Measurements from ENCODE around the gene ZBTB2.
"Not testable (repeated sequence)": the region's sequence is repeated elsewhere in the genome, so short reads cannot be mapped to it uniquely, and the experiment has no call there.

Gene ZBTB2

DNA sequence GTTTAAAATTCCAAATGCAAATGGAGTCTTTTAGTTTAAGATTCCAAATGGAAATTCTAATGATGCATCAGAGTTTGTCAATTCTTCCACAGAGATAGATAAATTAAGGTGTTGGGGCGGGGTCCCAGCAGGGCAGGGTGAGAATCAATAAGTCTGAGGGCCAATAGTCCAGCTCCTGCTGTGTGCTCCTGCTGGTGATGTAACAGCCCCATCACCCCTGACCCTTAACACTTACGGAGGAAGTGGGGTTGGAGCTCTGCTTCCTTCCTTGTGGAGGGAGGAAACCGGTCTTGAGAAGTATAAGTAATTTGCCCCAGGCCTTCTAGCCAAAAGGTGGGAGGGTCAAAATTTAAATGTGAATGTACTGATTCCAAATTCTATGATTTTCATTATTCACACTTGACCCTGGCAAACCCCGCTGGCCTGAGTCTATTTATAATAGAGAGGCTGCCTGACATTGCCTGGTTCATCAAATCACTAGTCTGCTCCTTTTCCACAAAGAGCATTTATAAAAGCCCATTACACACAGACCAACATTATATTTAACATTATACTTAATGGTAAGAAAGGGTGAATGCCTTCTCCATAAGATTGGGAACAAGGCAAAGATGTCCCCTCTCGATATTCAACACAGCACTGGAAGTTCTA lies 17.2 kb downstream of the ZBTB2 start:
- DNase-seq (ENCODE audit: insufficient read length, low spot score) (no peak), FAIRE-seq (no peak)

DNA sequence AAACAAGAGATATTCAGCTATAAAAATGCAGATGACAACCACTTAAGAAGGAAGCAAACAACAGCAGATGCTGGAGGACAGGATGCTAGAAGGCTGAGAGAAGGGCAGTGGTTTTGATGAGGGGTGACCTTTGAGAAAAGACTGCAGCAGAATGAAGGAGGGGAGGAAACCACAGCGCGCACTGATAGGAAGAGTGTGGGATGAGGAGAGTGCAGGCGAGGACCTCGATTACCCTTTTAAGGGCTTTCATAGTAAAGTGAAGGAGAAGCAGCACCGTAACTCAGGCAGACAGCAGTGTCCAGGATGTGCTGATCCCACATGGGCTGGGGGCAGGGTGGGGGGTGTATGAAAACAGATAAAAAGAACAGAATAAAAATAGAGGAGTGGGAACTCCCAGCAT lies 19.2 kb downstream of the ZBTB2 start:
- FAIRE-seq (no peak), DNase-seq (ENCODE audit: insufficient read length, low spot score) (no peak)

DNA sequence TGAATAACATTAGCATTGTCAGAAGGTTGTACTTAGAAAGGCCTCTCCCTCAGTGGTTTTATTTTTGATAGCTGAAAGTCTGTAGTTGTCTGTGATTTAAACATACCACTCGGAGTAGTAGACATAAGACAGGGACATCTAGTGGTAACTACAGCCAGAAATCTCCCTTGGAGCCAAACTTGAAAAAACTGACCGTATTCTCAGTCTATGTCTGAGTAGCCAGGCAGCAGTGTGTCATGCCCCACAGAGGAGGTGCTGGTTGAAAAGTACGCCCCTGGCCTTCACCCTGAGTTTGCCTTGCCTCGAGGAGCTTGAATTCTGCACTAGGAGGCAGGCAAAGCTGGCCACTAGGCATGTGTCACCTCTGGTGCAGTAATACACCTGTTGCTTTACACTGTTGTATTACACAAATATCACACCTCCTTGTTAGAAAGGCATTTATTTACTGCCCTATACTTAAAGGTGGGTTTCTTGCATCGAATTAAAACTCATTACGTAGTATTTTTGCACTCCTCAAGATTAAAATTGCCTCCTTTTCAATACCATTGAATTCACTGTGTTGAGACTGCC lies 20.8 kb downstream of the ZBTB2 start:
- no peak for DNase-seq (ENCODE audit: insufficient read length, low spot score)
- FAIRE-seq, result no peak

DNA sequence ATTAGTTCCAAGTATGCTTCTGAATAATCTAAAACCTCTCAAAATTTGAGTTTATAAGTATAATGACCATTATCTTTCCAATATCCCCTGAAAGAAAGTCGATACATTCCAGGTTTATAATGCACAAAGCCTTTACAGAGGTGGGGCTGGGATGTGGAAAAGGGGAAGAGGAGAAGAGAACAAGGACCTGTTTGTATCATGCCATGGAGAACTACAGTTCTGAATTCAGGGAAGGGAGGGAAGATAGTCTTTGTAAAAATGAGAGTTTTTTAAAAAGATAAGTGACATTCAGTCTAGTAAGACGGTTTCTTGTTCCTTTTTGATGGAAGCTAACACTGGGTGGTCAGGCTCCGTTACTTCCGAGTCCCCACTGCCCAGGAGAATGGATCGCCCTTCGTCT lies 26.1 kb downstream of the ZBTB2 start:
- no peak for FAIRE-seq
- no peak for DNase-seq (ENCODE audit: insufficient read length, low spot score)

DNA sequence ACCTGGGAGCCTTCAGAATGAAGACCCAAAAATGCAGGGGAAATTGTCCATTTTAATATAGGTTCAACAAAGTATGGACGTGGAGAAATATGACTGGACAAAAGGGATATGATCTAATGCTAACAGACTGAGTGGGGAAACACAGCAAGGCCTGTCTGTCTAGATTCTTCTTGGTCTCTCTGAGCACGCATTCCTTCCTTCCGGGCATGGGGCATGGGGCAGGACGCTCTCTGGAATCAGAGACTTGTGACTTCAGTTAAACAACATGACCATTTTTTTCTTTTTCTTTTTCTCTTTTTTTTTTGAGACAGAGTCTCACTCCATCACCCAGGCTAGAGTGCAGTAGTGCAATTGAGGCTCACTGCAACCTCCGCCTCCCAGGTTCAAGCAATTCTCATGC lies 31.9 kb downstream of the ZBTB2 start:
- DNase-seq (ENCODE audit: insufficient read length, low spot score) (no peak), FAIRE-seq (no peak)

DNA sequence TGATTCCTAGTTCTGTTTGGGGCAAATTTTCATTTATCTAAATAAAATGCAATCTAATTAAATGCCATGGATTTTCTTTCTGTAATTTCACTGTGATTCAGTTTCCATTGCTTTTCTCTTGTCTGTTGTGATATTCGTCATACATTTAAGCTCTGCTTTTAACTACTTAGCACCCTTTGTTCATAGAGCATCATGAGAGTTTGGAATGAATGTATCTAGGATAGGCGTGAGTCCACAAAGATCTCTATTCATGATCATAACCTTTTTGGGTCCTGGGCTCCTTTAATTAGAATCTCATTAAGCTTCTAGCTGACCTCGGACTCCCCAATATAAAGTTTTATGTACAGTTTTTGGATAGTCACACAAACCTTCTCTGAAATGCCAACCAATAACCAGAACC lies 32.9 kb downstream of the ZBTB2 start:
- FAIRE-seq (no peak), DNase-seq (ENCODE audit: insufficient read length, low spot score) (no peak)

DNA sequence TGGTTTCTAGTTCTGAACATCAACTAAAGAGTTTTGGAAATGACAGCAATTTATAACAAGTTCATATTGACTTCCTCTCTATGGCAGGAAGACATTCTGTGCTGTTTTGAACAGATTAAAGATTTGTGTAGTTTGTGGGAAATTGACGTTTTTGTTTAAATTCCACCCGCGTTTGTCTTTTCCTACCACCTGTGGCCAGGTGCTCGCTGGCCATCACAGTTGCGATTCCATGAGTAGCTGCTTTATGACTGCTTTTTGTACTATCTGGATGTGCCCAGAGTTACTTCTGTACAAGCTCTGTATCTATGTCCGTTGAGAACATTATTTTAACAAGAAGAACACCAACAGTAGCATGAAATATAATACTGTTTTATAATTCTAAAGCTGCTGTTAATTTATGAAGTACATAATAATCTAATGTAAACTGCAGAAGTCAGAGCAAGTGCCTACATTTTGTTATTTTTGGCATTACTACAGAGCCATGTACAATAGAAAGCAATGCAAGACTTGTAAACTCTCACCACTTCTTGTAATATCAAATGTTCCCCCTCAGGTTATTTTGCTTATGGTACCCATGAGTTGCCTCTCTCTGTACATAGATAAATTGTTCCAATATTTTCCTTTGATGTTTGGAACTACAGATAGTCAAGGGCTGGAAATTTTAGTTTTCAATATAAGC lies 33.5 kb downstream of the ZBTB2 start:
- FAIRE-seq (no peak), DNase-seq (ENCODE audit: insufficient read length, low spot score) (no peak)

DNA sequence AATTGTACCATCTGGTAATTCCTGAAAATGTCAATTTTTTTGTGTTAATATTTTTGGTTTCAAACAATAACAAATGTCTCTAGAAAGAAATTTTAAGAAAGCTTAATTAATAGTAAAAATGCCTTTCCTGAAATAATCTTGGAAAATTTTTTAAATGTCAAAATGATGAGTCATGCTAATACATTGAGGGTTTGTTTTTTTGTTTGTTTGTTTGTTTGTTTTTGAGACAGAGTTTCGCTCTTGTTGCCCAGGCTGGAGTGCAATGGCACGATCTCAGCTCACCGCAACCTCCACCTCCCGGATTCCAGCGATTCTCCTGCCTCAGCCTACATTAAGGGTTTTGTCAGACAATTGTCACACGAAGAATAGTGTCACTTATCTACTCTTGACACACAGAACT lies 34.4 kb downstream of the ZBTB2 start:
- not testable (repeated sequence) for FAIRE-seq; DNase-seq (ENCODE audit: insufficient read length, low spot score)

DNA sequence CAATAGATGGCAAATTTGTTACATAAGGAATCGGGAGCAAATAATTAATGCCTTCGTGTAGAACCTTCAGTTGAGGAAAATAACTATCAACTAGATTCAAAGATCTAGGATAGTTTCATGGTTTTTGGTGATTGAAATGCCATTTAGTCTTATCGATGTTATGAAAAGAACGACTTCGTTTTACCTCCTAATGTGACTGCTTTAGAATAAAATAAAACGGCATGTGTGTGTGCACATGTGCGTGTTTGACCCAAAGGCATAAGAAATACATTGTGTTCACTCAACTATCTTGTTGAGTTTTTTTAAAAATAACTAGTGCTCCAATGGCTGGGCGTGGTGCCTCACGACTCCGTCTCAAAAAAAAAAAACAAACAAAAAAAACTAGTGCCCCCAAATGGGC lies 37.6 kb downstream of the ZBTB2 start:
- DNase-seq (ENCODE audit: insufficient read length, low spot score) (no peak), FAIRE-seq (no peak)

DNA sequence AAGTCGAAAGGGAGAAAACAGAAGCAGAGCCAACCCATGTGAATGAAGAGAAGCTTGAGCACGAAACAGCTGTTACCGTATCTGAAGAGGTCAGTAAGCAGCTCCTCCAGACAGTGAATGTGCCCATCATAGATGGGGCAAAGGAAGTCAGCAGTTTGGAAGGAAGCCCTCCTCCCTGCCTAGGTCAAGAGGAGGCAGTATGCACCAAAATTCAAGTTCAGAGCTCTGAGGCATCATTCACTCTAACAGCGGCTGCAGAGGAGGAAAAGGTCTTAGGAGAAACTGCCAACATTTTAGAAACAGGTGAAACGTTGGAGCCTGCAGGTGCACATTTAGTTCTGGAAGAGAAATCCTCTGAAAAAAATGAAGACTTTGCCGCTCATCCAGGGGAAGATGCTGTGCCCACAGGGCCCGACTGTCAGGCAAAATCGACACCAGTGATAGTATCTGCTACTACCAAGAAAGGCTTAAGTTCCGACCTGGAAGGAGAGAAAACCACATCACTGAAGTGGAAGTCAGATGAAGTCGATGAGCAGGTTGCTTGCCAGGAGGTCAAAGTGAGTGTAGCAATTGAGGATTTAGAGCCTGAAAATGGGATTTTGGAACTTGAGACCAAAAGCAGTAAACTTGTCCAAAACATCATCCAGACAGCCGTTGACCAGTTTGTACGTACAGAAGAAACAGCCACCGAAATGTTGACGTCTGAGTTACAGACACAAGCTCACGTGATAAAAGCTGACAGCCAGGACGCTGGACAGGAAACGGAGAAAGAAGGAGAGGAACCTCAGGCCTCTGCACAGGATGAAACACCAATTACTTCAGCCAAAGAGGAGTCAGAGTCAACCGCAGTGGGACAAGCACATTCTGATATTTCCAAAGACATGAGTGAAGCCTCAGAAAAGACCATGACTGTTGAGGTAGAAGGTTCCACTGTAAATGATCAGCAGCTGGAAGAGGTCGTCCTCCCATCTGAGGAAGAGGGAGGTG lies 38.7 kb downstream of the ZBTB2 start:
- FAIRE-seq, result no peak
- DNase-seq (ENCODE audit: insufficient read length, low spot score), result no peak

DNA sequence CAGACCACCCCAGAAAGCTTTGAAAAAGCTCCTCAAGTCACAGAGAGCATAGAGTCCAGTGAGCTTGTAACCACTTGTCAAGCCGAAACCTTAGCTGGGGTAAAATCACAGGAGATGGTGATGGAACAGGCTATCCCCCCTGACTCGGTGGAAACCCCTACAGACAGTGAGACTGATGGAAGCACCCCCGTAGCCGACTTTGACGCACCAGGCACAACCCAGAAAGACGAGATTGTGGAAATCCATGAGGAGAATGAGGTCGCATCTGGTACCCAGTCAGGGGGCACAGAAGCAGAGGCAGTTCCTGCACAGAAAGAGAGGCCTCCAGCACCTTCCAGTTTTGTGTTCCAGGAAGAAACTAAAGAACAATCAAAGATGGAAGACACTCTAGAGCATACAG lies 39.6 kb downstream of the ZBTB2 start:
- FAIRE-seq, result no peak
- no peak for DNase-seq (ENCODE audit: insufficient read length, low spot score)

DNA sequence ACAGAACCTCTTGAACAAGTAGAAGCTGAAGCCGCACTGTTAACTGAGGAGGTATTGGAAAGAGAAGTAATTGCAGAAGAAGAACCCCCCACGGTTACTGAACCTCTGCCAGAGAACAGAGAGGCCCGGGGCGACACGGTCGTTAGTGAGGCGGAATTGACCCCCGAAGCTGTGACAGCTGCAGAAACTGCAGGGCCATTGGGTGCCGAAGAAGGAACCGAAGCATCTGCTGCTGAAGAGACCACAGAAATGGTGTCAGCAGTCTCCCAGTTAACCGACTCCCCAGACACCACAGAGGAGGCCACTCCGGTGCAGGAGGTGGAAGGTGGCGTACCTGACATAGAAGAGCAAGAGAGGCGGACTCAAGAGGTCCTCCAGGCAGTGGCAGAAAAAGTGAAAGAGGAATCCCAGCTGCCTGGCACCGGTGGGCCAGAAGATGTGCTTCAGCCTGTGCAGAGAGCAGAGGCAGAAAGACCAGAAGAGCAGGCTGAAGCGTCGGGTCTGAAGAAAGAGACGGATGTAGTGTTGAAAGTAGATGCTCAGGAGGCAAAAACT lies 40.1 kb downstream of the ZBTB2 start:
- DNase-seq (ENCODE audit: insufficient read length, low spot score), result no peak
- FAIRE-seq, result no peak

DNA sequence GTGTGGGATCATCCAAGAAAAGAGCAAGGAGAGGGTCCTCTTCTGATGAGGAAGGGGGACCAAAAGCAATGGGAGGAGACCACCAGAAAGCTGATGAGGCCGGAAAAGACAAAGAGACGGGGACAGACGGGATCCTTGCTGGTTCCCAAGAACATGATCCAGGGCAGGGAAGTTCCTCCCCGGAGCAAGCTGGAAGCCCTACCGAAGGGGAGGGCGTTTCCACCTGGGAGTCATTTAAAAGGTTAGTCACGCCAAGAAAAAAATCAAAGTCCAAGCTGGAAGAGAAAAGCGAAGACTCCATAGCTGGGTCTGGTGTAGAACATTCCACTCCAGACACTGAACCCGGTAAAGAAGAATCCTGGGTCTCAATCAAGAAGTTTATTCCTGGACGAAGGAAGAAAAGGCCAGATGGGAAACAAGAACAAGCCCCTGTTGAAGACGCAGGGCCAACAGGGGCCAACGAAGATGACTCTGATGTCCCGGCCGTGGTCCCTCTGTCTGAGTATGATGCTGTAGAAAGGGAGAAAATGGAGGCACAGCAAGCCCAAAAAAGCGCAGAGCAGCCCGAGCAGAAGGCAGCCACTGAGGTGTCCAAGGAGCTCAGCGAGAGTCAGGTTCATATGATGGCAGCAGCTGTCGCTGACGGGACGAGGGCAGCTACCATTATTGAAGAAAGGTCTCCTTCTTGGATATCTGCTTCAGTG lies 40.8 kb downstream of the ZBTB2 start:
- no peak for DNase-seq (ENCODE audit: insufficient read length, low spot score)
- no peak for FAIRE-seq

DNA sequence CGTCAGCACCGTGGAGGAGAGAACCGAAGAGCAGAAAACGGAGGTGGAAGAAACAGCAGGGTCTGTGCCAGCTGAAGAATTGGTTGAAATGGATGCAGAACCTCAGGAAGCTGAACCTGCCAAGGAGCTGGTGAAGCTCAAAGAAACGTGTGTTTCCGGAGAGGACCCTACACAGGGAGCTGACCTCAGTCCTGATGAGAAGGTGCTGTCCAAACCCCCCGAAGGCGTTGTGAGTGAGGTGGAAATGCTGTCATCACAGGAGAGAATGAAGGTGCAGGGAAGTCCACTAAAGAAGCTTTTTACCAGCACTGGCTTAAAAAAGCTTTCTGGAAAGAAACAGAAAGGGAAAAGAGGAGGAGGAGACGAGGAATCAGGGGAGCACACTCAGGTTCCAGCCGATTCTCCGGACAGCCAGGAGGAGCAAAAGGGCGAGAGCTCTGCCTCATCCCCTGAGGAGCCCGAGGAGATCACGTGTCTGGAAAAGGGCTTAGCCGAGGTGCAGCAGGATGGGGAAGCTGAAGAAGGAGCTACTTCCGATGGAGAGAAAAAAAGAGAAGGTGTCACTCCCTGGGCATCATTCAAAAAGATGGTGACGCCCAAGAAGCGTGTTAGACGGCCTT lies 41.6 kb downstream of the ZBTB2 start:
- DNase-seq (ENCODE audit: insufficient read length, low spot score) (no peak), FAIRE-seq (no peak)

DNA sequence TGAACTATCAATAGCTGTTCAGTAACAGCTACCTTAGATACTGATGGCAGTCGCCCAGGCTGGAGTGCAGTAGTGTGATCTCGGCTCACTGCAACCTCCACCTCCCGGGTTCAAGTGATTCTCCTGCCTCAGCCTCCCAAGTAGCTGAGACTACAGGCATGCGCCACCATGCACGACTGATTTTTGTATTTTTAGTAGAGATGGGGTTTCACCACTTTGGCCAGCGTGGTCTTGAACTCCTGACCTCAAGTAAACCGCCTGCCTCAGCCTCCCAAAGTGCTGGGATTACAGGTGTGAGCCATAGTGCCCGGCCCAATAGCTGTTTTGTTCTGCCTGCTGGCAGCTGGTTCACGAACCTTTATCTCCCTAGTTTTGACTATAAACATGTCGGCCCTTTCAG lies 48.6 kb downstream of the ZBTB2 start:
- not testable (repeated sequence) for DNase-seq (ENCODE audit: insufficient read length, low spot score); FAIRE-seq

DNA sequence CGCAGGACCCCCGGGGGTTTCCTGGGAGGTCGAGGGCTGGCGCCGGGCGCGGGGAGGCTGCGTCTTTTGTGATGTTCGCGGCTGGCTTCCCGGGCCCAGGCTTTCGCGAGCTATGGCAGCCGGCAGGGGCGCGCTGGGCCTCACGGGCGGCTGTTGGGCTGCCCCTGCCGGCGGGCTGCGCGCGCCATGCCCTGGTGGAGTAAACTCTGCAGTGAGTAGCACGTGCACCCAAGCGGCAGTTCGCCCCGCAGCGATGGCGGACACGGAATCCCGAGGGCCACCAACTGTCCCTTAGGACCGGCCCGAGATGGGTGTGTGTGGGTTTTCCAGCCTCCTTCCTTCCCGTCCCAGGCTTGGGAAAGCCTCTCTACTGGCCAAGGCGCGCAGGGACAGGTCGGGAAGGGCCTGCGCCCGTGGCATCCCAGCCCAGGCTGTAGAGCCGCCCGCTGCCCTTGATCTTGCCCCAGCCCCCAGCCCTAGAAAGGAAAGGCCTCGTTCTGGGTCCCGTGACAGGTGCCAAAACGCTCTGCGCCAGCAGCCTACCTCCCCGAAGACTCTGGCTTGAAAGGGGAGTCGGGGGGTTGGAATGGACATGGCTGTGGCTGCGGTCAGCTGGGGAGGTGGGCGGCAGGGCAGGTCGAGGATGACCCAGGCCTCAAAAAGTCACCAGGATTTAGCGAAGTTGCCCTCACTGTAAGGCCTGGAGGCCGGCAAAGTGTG lies 49.7 kb downstream of the ZBTB2 start:
- DNase-seq (ENCODE audit: insufficient read length, low spot score), result no peak
- FAIRE-seq, result no peak

DNA sequence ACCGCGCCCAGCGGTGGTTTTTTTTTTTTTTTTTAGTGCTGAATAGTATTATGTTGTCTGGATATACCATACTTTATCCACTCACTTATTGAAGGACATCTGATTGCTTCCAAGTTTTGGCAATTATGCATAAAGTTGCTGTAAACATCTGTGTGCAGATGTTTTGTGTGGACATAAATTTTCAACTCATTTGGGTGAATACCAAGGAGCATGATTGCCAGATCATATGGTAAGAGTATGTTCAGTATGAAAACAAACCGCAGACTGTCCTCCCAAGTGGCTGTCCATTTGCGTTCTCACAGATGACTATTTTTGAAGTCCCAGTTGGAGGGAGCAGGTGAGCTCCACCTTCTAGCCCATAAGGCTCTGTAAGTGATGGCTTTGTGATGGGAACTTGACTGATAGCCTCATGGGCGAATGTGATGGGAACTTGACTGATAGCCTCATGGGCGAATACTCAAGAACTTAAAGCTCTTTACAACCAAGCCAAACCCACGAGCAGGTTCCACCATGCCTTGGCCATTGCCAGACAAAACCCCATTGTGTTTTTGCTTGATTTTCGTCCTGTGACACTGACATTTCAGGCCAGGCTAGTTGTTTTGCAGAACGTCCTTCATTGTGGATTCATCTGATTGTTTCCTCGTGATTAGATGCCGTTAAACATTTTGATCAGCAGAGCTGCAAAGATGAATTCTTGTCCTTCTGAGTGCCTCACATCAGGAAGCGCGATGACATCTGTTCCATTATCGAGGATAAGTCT lies 51.0 kb downstream of the ZBTB2 start:
- DNase-seq (ENCODE audit: insufficient read length, low spot score) (no peak), FAIRE-seq (no peak)

DNA sequence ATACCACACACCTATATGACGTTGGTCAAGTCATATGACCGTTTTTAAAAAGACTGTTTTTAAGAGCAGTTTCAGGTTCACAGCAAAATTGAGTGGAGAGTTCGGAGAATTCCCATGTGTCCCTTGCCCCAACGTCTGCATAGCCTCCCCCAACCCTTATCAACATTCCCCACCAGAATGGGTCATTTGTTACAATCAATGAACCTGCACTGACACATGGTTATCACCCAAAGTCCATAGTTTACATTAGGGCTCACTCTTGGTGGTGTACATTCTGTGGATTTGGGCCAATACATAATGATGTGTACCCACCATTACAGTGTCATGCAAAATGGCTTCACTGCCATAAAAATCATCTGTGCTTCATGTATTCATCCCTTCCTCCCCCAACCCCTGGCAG lies 52.0 kb downstream of the ZBTB2 start:
- FAIRE-seq, result no peak
- DNase-seq (ENCODE audit: insufficient read length, low spot score), result no peak

Measured in GM19239 (cell line).